OCI-LY1 (cell line): Measurements from ENCODE around the gene SLIT3.

Experiments
- H2AFZ ChIP-seq: fragments of 200-600 bp; sonication (generic), shearing (Covaris generic); 2 replicates; pipeline ENCODE4 v1.6.0; 2014; ENCODE audit warnings: antibody characterized with exemption, mild to moderate bottlenecking, low read length
- H3F3A ChIP-seq: fragments of 200-600 bp; sonication (generic), shearing (Covaris generic); 2 replicates; pipeline ENCODE4 v1.6.0; 2014; ENCODE audit warnings: mild to moderate bottlenecking, antibody characterized with exemption, low read length, moderate library complexity; ENCODE audit not compliant: insufficient read depth
- H3K27ac ChIP-seq: fragments of 200-600 bp; sonication (generic); 2 replicates; pipeline ENCODE4 v1.5.1; 2014; ENCODE audit warnings: low read length, mixed run types, mild to moderate bottlenecking, low read depth; ENCODE audit not compliant: poor library complexity, severe bottlenecking
- H3K27me3 ChIP-seq: fragments of 200-600 bp; sonication (generic); 2 replicates; pipeline ENCODE4 v1.6.0; 2014; ENCODE audit warnings: antibody characterized with exemption, mild to moderate bottlenecking, low read length, moderate library complexity; ENCODE audit not compliant: insufficient read depth
- H3K36me3 ChIP-seq: fragments of 200-600 bp; sonication (generic); 2 replicates; pipeline ENCODE4 v1.6.1; 2014; ENCODE audit warnings: mild to moderate bottlenecking, antibody characterized with exemption, low read length, moderate library complexity, mixed read lengths; ENCODE audit not compliant: insufficient read depth
- H3K4me1 ChIP-seq: fragments of 200-600 bp; sonication (generic); 2 replicates; pipeline ENCODE4 v1.5.1; 2014; ENCODE audit warnings: mild to moderate bottlenecking, low read length, moderate library complexity; ENCODE audit not compliant: insufficient read depth, severe bottlenecking
- H3K4me2 ChIP-seq: fragments of 200-600 bp; sonication (generic), shearing (Covaris generic); 2 replicates; pipeline ENCODE4 v1.6.1; 2014; ENCODE audit warnings: low read length
- H3K4me3 ChIP-seq: fragments of 200-600 bp; sonication (generic); 2 replicates; pipeline ENCODE4 v1.5.1; 2014; ENCODE audit warnings: low read length, low read depth, mild to moderate bottlenecking, mixed read lengths; ENCODE audit not compliant: poor library complexity, severe bottlenecking
- H3K79me2 ChIP-seq: fragments of 200-600 bp; shearing (Covaris generic); 2 replicates; pipeline ENCODE4 v1.6.1; 2016; ENCODE audit warnings: mixed run types, low read length, mixed read lengths; ENCODE audit not compliant: insufficient read depth
- H3K9ac ChIP-seq: fragments of 200-600 bp; sonication (generic), shearing (Covaris generic); 2 replicates; pipeline ENCODE4 v1.6.1; 2014; ENCODE audit warnings: mild to moderate bottlenecking, low read length, mixed read lengths
- H3K9me2 ChIP-seq: fragments of 200-600 bp; sonication (generic), shearing (Covaris generic); 2 replicates; pipeline ENCODE4 v1.6.1; 2014; ENCODE audit warnings: low read depth, mild to moderate bottlenecking, low read length, mixed read lengths
- H3K9me3 ChIP-seq: fragments of 200-600 bp; shearing (Covaris generic); 2 replicates; pipeline ENCODE4 v1.6.1; 2014; ENCODE audit warnings: low read length, mixed read lengths
- H4K20me1 ChIP-seq: fragments of 200-600 bp; sonication (generic), shearing (Covaris generic); 2 replicates; pipeline ENCODE4 v1.6.0; 2016; ENCODE audit warnings: mild to moderate bottlenecking, low read length; ENCODE audit not compliant: insufficient read depth
- CTCF ChIP-seq: fragments of 200-600 bp; sonication (generic), shearing (Covaris generic); IDR thresholded peaks from 2 replicates; pipeline ENCODE4 v1.5.1; 2017; ENCODE audit warnings: mild to moderate bottlenecking, antibody characterized with exemption, low read length, moderate library complexity, mixed read lengths
- EZH2 ChIP-seq: fragments of 200-600 bp; sonication (generic), shearing (Covaris generic); IDR thresholded peaks from 2 replicates; pipeline ENCODE4 v1.8.0; 2017; ENCODE audit warnings: borderline replicate concordance, mixed run types, mild to moderate bottlenecking, antibody characterized with exemption, low read length, moderate library complexity, mixed read lengths

SLIT3 gene

GRCh38 chr5:168878135-168878745, 422.7 kb downstream of the SLIT3 start:
- TF ChIP-seq EZH2: no peak
- no peak for TF ChIP-seq CTCF

GRCh38 chr5:168877132-168877892, 423.6 kb downstream of the SLIT3 start:
- Histone ChIP-seq H3K4me3 (no peak overlapping the region), H3K9ac (no peak overlapping the region), H3K9me3 (no peaks in the 10 kb centered on the region), H3K4me2 (no peak overlapping the region), H3K79me2 (no peaks in the 10 kb centered on the region), H2AFZ (no peak overlapping the region), H3K4me1 (no peaks in the 10 kb centered on the region), H3F3A (no peaks in the 10 kb centered on the region), H3K9me2 (no peaks in the 10 kb centered on the region), H3K27ac (no peak overlapping the region), H3K27me3 (0 out of 2 replicates have a peak, but pooled peaks cover 4% of the 10 kb centered on the region), H4K20me1 (no peaks in the 10 kb centered on the region), H3K36me3 (no peaks in the 10 kb centered on the region)
- TF ChIP-seq CTCF: no peak
- no peak for TF ChIP-seq EZH2

More at GRCh38 chr5:168878135-168878745, 422.7 kb downstream of the SLIT3 start:
- Histone ChIP-seq H3K9ac (no peak overlapping the region), H3K27ac (no peak overlapping the region), H3K9me2 (no peaks in the 10 kb centered on the region), H3F3A (no peaks in the 10 kb centered on the region), H3K4me1 (no peaks in the 10 kb centered on the region), H3K4me3 (no peak overlapping the region), H3K79me2 (no peaks in the 10 kb centered on the region), H3K9me3 (no peaks in the 10 kb centered on the region), H3K27me3 (0 out of 2 replicates have a peak, but pooled peaks cover 4% of the 10 kb centered on the region), H2AFZ (no peak overlapping the region), H3K36me3 (no peaks in the 10 kb centered on the region), H4K20me1 (no peaks in the 10 kb centered on the region), H3K4me2 (no peak overlapping the region)

- Histone ChIP-seq H3K36me3 (no peaks in the 10 kb centered on the region), H3K27ac (no peak overlapping the region), H3K79me2 (no peaks in the 10 kb centered on the region), H3K9me2 (no peaks in the 10 kb centered on the region), H3K4me1 (no peaks in the 10 kb centered on the region), H3K4me3 (no peak overlapping the region), H3K4me2 (no peak overlapping the region), H3K9me3 (no peaks in the 10 kb centered on the region), H3F3A (no peaks in the 10 kb centered on the region), H4K20me1 (no peaks in the 10 kb centered on the region), H3K9ac (no peak overlapping the region), H2AFZ (no peak overlapping the region), H3K27me3 (0 out of 2 replicates have a peak, but pooled peaks cover 4% of the 10 kb centered on the region)
- TF ChIP-seq CTCF (no peak), EZH2 (no peak)
Observed at GRCh38 chr5:168876419-168876818, 424.5 kb downstream of the SLIT3 start.
